GM18507 (cell line): ENCODE data around the gene KRT72.
"Not testable (repeated sequence)": the region's sequence is repeated elsewhere in the genome, so short reads cannot be mapped to it uniquely, and the experiment has no call there.

Source experiments
- DNase-seq: peaks from one replicate; pipeline ENCODE4 v3.0.0; 2011; ENCODE audit warnings: low read depth; ENCODE audit not compliant: insufficient read length; ENCODE audit errors: extremely low spot score
- FAIRE-seq: peaks from 2 replicates; lab custom pipeline; 2011; peaks lifted over from hg19 to GRCh38; lab: Jason Lieb, UNC

Gene KRT72

DNA sequence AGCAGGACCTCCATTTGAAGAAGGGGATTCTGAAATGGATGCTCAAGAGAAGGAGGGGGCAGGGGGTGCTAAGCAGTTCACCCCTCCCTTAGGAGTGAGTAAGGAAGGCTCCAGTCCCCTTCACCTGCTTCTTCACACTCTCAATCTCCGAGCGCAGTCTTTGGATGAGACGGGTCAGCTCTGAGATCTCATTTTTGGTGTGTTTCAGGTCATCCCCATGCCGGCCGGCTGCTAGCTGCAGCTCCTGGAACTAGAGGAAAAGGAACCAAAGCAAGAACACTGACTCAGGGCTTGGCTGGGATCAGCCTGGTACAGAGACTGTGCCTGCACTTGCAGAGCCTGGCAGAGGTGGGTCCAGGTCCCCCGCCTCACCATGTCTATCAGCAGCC lies 9.8 kb upstream of the KRT72 start:
- FAIRE-seq, result no peak
- DNase-seq, result no peak

DNA sequence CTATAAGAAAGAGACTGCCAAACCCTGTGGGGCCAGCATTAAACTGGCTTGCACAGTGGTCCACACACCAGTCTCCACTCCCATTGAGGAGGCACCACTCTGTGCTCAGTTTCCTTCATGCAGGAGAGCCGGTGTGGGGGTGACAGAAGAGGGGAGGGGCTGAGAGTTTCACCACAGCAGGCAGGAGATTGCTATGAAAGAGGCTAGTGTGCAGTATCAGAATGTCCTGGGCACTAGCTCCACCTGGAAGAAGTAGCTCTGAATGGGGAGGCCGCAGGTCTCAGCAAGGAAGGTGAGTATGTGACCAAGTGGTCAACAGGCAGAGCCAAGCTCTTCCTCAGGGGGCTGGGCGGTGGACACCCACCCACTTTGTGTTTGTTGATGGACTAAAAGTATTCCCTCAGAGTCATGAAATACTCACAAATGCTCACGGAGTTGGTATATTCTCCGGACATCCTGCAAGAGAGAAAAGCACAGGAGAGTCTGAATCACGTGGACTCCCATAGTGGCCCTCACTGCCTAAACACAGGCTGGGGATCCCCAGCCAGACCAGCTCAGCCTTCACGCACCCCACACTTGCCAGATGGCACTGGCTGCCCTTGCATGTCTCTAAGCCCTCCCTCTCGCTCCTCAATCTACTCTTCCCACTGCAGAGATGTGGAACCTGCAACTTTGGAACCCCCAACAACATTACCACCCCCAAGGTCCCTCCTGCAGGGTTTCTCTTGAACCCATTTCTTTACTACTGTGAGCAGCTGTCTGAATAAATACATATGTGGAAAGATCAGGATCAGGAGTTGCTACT lies 7.8 kb upstream of the KRT72 start:
- FAIRE-seq, result no peak
- DNase-seq, result no peak

DNA sequence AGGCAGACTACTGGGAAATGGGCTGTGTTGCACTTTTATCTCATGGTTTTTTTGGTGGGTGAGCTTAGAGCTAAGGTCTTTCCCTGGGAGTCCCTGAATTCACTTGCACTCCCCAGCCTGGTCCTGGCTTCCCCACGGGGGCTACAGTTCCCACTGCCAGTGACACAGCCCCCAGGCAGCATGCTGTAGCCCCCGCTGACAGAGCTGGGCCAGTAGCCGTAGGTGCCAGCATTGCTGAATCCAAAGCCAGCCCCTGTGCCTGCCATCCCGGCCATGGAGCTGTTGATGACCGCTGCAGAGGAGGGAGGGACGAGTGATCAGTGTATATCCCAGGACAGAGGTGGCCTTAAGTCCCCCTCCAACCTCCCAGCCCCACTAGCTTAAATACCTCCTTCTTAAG lies 6.9 kb upstream of the KRT72 start:
- FAIRE-seq (no peak), DNase-seq (no peak)

DNA sequence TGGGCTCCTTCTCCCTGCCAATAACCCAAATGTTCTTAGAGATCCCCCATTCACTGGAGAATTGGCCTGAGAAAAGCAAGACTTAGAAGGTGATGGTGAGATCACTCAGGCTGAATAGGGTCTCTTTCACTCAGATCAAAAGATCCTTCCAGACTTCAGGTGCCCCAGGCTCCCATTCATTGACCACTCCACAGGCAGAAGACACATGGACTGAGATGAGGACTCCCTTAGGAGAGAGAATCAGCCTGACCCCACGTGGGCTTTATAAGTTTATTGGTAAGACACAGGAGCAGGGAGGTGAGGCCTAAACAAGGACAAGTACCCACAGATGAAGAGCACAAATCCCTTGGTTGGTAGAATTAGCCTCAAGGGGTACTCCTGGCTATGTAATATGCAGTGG lies 6.1 kb upstream of the KRT72 start:
- FAIRE-seq (no peak), DNase-seq (no peak)

DNA sequence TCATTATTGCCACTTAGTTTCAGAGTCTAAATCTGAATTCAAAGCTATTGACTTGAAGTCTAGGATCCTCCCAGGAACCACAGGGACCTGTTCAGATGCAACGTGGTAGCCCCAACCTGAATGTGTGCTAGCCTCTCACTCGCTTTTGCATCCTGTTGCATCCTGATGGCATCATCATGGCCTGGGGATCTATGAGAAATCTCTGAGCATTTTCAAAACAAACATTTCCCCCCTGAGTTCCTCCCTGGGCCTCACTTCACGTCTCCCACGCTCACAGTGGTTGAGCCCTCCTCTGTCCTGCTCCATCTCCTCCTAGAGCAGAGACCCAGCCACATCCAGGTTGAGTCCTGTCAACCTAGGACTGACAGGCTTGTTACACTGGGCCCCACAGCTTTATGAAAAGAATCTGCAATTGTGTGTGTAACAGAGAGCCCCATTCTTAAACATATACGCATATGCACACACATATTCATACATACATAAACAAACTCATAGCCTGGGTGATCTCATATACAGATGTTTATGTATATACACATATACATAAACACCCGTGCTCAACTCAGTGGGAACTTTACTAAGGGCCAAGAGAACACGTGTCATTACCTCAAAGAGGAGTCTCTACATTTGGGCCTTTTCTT lies 5.4 kb upstream of the KRT72 start:
- FAIRE-seq, result no peak
- no peak for DNase-seq

DNA sequence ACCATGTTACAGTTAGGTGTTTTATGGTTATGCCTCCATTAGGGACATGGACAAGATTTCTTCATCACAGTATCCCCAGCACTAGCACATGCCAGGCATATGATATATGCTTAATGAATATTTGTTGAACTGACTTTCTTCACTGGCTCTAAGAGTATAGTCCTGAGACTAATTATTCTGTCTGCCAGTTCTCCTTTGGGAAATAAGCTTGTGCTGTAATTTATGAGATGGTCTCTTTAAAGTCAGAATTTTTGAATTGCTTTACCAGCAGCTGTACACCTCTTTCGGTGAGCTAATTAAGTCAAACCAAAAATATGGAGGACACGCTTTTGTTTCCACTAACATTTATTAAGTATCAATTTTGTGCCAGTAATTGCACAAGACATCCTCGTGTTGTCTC lies 4.8 kb upstream of the KRT72 start:
- no peak for DNase-seq
- no peak for FAIRE-seq

DNA sequence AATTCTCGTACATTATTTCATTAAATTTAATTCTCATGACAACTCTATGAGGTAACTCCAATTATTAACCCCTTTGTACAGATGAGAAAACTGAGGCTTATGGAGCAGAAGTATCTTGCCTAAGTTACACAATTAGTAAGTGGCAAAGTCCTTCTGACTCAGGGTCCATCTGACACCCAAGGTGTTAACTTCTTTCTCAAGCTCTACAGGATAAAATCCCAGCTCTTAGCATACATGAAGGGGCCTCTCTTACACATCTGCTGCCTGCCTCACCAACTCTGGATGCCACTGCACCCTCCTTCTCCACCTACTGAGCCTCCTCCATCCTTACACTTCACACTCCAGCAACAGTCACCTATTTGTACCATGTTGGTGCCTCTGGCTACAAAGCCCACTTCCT lies 4.3 kb upstream of the KRT72 start:
- FAIRE-seq, result no peak
- DNase-seq, result no peak

DNA sequence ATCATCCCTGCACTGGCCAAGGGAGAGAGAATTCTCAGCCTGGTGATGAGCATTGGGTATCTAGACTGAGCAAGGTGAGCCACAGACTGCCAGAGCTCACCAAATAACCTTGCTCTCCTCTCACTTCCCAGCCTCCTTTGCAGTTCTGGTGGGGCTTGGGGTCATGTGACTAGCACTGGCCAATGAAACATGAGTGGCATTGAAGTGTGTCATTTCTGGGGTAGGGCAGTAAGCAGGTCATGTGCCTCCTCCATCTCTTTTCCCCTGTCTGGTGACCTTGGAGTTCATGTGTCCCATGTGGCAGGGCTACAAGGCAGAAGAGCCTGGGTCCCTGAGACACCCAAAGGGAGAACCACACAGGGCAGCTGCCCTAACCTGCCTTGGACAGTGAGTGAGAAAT lies 3.6 kb upstream of the KRT72 start:
- FAIRE-seq (no peak), DNase-seq (no peak)

DNA sequence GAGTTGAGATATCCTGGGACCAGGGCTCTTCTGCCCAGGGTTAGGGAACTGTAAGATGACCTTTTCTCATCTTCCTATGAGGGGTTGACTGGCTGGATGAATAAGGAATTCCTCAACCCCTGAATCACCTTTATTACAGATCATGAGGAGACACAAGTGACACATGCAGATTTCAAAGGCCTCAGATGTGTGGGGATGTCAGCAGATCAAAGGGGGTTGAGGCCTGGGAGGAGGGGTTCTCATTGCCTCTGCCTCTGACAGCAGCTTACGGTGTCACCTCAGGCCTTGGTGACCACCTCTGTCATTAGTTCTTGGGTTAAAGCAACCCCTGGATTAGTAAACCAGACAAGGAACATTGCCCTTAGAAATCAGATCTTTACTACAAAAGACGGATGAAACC lies 2.1 kb upstream of the KRT72 start:
- FAIRE-seq (no peak), DNase-seq (no peak)

DNA sequence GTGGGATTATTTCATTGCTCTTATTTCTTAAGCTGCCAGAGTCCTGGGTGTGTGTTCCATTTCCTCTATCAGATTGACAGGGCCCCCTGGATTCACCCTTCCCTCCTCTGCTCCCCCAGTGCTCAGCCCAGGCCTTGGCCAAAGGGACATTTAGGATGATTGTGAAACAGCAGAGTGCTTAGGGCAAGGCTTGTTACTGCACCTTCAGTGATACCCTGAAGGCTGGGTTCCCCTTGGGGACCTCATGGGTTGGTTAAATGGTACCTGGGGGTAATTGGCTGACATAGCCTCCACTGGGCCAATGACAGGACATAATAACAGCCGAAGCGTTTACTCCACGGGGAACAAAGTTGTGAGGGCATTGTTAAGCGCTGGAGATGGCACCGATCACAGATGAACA lies 1.3 kb upstream of the KRT72 start:
- no peak for DNase-seq
- FAIRE-seq, result no peak

DNA sequence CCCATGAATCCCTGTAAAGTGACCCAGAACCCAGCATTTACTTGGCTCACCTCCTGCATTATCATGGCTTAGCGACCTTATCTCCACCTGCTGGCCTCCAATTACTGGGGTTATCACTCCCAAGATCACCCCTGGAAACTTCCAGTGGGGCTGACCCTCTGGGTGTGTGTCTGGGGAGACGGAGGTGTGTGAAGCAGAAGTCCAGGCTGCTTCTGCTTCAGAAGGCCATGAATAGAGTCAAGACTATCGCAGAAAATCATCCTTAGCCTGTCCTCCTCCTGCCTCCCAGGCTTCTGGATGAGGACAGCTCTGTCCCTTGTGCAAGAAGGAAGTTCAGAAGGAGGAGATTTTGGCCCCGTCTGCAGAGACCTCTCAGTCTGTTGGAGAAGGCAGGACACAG lies 408 bp upstream of the KRT72 start:
- FAIRE-seq (no peak), DNase-seq (no peak)

DNA sequence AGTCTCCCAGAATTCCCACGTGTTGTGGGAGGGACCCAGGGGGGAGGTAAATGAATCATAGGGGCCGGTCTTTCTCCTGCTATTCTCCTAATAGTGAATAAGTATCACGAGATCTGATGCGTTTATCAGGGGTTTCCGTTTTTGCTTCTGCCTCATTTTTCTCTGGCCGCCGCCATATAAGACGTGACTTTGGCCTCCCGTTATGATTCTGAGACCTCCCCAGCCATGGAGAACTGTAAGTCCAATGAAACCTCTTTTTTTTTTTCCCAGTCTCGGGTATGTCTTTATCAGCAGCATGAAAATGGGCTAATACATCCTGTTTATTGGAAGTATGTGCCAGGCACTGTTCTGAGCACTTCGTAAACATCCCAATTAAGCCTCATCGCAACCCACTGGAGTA lies 788 bp downstream of the KRT72 start:
- no peak for DNase-seq
- FAIRE-seq, result no peak

DNA sequence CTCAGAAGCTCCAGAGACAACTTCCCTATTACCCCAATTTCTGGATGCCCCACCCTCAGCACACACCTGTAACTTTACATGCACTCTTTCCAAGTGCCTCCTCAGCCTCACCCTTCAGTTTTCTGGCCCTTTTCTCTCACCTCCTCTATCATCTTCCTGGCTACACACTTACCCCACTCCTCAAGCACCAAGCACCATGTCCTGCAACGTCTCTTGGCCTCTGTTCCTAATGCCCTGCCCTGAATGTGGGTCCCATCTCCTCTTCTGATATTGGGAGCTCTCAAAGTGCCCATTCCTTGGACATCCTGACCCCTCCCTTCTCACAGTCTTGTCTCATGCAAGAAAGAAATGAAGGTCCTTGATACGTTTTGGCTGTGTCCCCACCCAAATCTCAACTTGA lies 1.2 kb downstream of the KRT72 start:
- FAIRE-seq (no peak), DNase-seq (no peak)

DNA sequence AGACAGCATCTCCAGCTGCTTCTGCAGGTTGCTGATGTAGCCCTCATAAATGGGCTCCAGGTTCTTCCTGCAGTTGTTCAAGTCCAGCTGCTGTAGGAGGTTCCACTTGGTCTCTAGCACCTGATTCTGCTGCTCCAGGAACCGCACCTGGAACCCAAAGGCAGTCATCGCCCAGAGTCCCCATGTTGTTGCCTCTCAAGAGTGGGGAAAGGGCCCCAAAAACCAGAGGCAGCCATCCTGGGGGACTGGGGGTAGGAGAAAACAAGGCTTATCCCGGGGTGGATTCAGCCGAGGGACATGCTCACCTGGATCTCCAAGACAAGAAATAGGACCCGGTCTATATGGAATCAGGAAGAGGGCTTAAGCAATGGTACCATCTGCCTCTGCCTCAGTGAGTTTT lies 2.3 kb downstream of the KRT72 start:
- no peak for FAIRE-seq
- DNase-seq, result no peak

DNA sequence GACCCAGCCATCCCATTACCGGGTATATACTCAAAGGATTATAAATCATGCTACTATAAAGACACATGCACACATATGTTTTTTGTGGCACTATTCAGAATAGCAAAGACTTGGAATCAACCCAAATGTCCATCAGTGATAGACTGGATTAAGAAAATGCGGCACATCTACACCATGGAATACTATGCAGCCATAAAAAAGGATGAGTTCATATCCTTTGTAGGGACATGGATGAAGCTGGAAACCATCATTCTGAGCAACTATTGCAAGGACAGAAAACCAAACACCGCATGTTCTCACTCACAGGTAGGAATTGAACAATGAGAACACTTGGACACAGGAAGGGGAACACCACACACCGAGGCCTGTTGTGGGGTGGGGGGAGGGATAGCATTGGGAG lies 7.0 kb downstream of the KRT72 start:
- FAIRE-seq, DNase-seq: not testable (repeated sequence)

DNA sequence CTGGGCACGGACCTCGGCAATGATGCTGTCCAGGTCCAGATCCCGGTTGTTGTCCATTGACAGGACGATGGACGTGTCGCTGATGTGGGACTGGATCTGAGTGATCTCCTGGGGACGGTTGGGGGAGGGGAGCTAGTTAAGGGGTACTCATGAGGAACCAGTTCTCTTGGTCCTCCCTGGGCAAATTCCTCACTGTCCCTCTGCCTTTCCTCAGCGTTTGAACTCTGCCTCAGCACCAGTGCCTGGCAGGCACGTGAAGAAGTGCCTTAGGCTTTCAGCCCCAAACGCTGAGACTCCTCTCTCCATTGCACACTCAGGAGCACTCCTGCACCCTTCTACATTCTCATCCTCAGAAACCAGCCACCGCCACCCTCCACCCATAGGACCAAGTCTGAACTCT lies 9.7 kb downstream of the KRT72 start:
- no peak for DNase-seq
- no peak for FAIRE-seq

DNA sequence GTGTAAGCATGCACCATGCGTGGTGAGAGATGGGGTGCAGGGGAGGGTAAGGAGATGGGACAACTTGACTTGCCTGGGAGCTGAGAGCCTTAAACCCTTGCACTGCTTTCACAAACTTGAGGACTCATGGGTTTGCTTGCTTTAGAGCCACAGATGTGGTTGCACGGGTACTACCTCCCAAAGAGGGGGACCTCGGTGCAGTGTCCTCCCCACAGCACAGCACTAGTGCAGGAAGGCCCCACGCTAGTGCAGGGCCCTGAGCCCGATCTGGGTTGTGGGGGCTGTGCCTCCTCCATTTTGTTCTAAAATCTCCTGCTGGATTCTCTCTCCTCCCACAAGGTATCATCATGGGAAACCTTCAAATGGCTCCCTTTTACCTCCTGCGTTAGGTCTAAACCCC lies 11.2 kb downstream of the KRT72 start:
- DNase-seq (no peak), FAIRE-seq (no peak)

DNA sequence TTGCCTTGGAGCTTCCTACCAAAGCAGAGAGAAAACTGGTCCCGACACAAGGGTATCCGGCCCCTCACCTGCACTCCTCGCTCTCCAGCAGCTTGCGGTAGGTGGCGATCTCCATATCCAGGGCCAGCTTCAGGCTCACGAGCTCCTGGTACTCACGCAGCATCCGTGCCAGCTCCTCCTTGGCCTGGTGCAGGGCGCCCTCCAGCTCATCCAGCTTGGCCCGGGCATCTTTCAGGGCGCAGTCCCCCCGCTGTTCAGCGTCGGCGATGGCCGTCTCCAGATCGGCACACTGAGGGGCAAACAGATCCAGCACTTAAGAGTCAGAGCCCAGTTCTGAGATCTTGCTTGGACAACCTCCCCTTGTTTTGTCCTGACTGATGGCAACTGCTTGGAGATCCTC lies 13.7 kb downstream of the KRT72 start:
- DNase-seq, result no peak
- no peak for FAIRE-seq

DNA sequence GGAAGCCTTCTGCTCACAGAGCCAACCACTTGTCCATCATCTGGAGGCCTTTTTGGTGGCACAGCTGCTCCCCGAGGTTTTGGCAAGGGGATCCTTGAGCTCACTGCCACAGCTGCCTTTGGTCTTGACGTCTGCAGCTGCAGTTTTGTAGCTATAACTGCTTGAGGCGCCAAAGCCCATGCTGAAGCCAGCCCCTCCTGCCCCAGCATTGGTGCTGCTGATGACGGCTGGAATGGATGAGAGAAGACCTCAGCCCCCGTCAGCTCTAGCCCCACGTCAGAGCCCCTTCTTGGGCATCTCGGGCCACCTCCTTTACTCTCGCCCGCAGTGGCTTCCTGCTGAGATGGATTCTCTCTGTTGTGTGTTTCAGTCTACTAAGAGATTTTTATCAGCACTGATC lies 15.3 kb downstream of the KRT72 start:
- FAIRE-seq, result no peak
- no peak for DNase-seq

DNA sequence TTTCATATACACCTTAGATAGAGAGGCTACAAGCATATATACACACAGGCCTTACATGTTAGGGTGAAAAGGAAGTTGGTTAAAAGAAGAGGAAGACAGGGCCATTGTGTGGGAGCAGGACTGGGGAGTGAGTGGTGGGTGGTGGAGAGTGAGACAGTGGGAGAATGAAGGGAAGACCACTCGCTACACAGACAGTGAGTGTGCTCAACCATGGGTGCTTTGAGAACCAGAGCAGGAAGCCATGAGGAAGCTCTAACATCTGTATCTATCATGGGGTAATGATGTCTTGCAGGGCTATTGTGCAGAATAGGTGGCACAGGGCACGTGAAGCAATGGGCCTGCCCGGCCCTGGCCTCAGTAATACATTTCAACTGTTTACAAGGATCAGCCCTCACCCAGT lies 16.2 kb downstream of the KRT72 start:
- DNase-seq (no peak), FAIRE-seq (no peak)

DNA sequence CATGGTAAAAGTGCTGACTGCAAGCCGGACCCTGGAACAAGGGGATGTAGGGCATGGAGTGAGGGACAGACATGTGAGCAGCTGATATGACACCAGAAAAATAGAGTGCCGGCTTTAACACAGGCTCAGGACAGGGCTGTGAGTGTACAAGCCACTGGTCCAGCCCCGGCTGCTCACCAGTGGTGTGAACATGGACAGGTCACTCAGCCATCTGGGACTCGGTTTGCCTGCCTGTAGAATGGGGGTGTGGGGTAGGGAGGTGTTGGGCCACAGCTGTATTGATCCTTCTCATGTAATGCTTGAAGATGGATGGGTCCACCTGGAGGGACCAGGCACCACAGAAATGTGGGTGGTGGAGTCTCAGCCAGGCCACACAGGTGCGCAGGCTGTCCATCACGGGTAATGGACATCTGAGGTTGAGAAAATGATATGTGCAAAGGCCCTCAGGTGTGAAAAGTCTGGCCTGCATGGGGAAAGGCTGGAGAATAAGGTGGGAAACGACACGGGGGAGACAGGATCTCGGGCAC lies 17.0 kb downstream of the KRT72 start:
- no peak for DNase-seq
- FAIRE-seq, result no peak
